Ishikawa (cell line): Measurements from ENCODE around the gene PEMT.

Source experiments
- CEBPB ChIP-seq: IDR thresholded peaks from 2 replicates; pipeline ENCODE4 v1.6.1; 2012
- CREB1 ChIP-seq: IDR thresholded peaks from 2 replicates; pipeline ENCODE4 v1.6.1; 2012; ENCODE audit warnings: low read depth
- EGR1 ChIP-seq: IDR thresholded peaks from 2 replicates; pipeline ENCODE4 v1.6.1; 2012
- EP300 ChIP-seq: IDR thresholded peaks from 2 replicates; pipeline ENCODE4 v1.6.1; 2012; ENCODE audit warnings: borderline replicate concordance
- FOXM1 ChIP-seq: IDR thresholded peaks from 2 replicates; pipeline ENCODE4 v1.6.1; 2012; ENCODE audit warnings: low read depth, borderline replicate concordance
- NFIC ChIP-seq: IDR thresholded peaks from 2 replicates; pipeline ENCODE4 v1.6.1; 2012
- RAD21 ChIP-seq: IDR thresholded peaks from 2 replicates; pipeline ENCODE4 v1.6.1; 2012; ENCODE audit warnings: low read depth
- REST ChIP-seq: IDR thresholded peaks from 2 replicates; pipeline ENCODE4 v1.6.1; 2012; ENCODE audit warnings: low read depth, mild to moderate bottlenecking
- TAF1 ChIP-seq: IDR thresholded peaks from 2 replicates; pipeline ENCODE4 v1.6.1; 2012; ENCODE audit warnings: low read depth, mild to moderate bottlenecking
- TCF12 ChIP-seq: IDR thresholded peaks from 2 replicates; pipeline ENCODE4 v1.6.1; 2012; ENCODE audit warnings: low read depth
- TEAD4 ChIP-seq: IDR thresholded peaks from 2 replicates; pipeline ENCODE4 v1.6.1; 2012
- USF1 ChIP-seq: IDR thresholded peaks from 2 replicates; pipeline ENCODE4 v1.6.1; 2012
- YY1 ChIP-seq: IDR thresholded peaks from 2 replicates; pipeline ENCODE4 v1.6.1; 2012; ENCODE audit warnings: low read depth
- ZBTB7A ChIP-seq: IDR thresholded peaks from 2 replicates; pipeline ENCODE4 v1.6.1; 2012; ENCODE audit warnings: low read depth
- TF ChIP-seq, protein P1 (sequence below): IDR thresholded peaks from 2 replicates; pipeline ENCODE4 v1.6.1; 2012

PEMT gene

DNA sequence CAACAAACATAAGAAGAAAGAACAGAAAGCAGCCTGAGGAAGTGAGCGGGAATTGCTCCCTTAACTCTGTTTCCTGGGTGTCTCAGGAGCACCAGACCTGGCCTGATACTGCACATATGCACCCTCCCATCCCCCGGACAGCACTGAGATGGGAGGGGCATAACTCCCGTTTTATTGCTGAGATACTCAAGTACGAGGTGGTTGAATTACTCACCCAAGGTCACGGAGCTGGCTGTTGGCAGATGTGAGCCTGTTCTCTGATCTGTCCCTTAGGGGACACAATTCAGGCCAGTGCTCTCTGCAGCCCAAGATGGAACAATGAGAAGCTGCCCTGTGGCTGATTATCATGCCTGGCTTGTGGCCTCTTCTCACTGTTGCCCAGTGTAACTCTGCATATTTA, 123.8 kb downstream of the PEMT start:
- TF ChIP-seq CREB1 (no peak), TAF1 (no peak), USF1 (no peak), TCF12 (no peak), RAD21 (no peak), EGR1 (no peak), REST (no peak), TEAD4 (no peak), YY1 (no peak), NFIC (no peak)
- TF ChIP-seq, protein P1, sequence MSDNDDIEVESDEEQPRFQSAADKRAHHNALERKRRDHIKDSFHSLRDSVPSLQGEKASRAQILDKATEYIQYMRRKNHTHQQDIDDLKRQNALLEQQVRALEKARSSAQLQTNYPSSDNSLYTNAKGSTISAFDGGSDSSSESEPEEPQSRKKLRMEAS: no peak

DNA sequence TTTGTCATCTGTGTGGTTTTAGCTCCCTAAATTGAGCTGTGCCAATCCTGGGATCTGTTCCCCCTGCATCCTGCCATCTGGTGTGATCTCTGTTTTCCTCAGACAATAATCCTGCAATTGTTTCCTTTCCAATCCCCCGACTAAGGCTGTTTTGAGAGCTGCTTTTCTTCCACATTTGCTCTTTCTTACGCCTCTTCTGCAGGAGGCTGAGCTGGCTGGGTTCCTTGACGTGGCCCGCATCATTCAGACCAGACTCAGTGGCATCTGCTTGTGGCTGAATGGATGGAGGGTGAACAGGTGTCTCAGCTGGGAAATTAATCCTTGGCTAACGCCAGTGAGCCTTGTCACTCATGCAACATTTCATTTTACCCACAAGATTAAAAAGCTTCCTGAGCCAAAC, 124.5 kb downstream of the PEMT start:
- TF ChIP-seq EP300: no peak
- TF ChIP-seq TCF12: no peak
- no peak for TF ChIP-seq CEBPB
- TF ChIP-seq USF1: no peak
- no peak for TF ChIP-seq ZBTB7A
- no peak for TF ChIP-seq YY1
- TF ChIP-seq NFIC: no peak
- no peak for TF ChIP-seq CREB1
- TF ChIP-seq, protein P1: no peak
- TF ChIP-seq TEAD4: no peak
- no peak for TF ChIP-seq RAD21
- no peak for TF ChIP-seq EGR1
- TF ChIP-seq TAF1: no peak
- no peak for TF ChIP-seq FOXM1
- TF ChIP-seq REST: no peak

DNA sequence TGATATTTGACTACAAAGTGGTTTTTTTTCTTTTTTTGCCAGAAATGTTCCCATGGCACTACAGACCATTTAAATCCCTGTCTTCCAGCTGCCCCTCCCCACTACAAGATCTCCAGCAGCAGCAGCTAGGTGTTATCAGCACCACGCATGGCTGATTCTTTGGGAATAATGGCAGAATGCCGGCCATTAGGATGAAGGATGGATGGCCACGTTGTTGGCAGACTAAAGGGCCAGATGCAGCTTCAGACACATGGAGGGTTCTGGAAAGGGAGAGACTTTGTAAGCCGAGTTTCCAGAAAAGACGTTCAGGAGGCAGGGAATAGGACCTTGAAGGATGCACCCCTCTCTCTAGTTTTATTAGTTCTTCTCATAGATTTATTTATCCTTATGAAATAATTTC, 125.0 kb downstream of the PEMT start:
- TF ChIP-seq RAD21 (no peak), FOXM1 (no peak), TEAD4 (no peak), CREB1 (no peak), CEBPB (no peak), EGR1 (no peak), EP300 (no peak), TAF1 (no peak), ZBTB7A (no peak), YY1 (no peak), USF1 (no peak), TCF12 (no peak), REST (no peak), NFIC (no peak)
- TF ChIP-seq, protein P1: no peak

DNA sequence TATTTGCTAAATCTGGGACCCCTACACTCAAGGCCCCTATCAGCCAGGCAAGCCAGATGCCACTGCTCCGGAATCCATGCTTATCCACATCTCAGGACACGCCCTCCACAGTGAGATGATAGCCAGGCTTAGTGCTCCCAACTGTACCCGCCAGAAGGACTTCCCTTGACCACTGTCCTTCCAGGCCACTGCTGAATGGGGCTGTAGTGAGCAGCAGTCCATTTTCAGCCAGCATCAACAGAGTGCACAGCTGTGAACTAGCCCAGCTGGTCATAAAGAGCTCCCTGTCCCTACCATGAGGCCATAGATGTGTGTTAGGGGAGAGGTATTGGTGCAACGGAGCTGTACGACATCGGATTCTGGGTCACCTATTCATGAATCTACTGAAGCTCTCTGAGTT, 127.7 kb downstream of the PEMT start:
- no peak for TF ChIP-seq CEBPB
- TF ChIP-seq REST: no peak
- no peak for TF ChIP-seq FOXM1
- no peak for TF ChIP-seq USF1
- TF ChIP-seq YY1: no peak
- no peak for TF ChIP-seq CREB1
- TF ChIP-seq, protein P1: no peak
- no peak for TF ChIP-seq ZBTB7A
- no peak for TF ChIP-seq NFIC
- no peak for TF ChIP-seq TAF1
- no peak for TF ChIP-seq RAD21
- no peak for TF ChIP-seq TEAD4
- TF ChIP-seq TCF12: no peak
- TF ChIP-seq EGR1: no peak
- no peak for TF ChIP-seq EP300
